GM18502 (cell line): Measurements from ENCODE around the gene TCEAL5.
"Not testable (repeated sequence)": the region's sequence is repeated elsewhere in the genome, so short reads cannot be mapped to it uniquely, and the experiment has no call there.

Source experiments
- ATAC-seq: cut with Tn5 transposase; IDR thresholded peaks from one replicate; pipeline ENCODE4 v1.9.1; 2021; ENCODE audit warnings: mild to moderate bottlenecking; ENCODE audit not compliant: unreplicated experiment, poor library complexity

TCEAL5 gene

GRCh38 chrX:103276581-103277002, at the start of gene TCEAL5:
Gene TCEAL5, minus strand, starts transcription at chrX:103276750. Its CDS starts 2,187 bp downstream, at chrX:103274563.
- no peak for ATAC-seq

DNA sequence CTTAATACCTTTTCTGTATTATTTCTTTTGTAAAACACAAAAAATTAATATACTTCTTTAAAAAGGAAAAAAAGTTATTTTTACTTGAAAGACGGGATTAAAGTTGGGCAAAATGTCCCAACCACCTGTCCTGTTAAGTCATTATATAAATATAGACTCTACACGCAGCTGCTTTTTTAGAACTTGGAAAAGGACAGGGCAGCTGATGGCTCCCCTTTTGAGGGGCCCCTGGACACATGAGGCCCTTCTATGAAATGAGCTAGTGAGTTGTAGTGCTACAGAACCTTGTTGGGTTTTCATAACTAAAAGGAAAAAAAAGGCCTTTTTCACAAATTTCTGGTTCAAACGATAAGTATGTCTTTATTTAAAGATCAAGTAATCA, 34.8 kb upstream of the TCEAL5 start:
- no peak for ATAC-seq

DNA sequence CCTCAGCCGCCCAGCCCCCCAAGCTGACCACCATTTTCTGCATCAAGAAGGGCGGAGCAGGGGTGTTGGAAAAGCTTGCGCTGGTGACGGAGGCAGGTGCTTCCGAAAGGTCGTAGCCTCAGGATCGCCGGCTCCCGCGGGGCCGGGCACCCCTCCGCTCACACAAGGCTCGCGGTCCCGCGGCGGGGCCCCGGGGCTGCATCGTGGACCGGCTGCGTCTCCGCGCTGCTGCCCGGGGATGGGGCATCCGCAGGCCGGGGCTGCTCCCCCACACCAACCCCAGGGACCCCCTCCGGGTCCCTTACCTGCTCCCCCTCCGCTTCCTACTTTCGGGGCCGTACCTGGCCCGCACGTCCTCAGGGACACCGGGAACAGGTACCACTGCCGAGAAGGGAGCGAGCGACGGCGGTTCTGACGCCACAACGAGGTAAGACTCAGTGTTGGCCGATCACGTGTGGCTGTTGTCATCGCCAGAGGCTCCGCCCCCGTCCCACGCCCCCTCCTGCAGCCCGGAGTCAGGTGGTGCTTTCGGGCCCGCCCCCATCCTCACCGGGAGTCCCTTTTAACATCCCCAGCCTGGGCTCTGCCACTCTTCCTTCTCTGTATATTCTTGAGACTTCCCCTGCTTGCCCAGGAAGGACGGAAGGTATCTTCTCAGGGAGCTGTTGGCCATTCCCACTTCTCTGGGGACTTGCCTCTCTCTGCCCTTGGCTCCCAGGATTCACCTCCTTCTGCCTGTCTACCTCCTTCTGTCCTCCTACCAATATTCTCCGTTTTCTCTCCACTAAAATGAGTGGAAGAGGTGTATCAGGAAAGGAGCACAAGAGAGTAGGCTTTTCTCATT, 34.2 kb upstream of the TCEAL5 start, which contains the start of gene BEX2:
Gene BEX2, minus strand, starts transcription at position 436 of the 844 bp plus-strand sequence. CDS start 1,014 bp downstream, outside the sequence.
- ATAC-seq: peak; percentile 97

GRCh38 chrX:103309860-103310554, 33.5 kb upstream of the TCEAL5 start:
- ATAC-seq: peak; percentile 10

- ATAC-seq: not testable (repeated sequence)
Observed at GRCh38 chrX:103305666-103306065, 29.1 kb upstream of the TCEAL5 start.

DNA sequence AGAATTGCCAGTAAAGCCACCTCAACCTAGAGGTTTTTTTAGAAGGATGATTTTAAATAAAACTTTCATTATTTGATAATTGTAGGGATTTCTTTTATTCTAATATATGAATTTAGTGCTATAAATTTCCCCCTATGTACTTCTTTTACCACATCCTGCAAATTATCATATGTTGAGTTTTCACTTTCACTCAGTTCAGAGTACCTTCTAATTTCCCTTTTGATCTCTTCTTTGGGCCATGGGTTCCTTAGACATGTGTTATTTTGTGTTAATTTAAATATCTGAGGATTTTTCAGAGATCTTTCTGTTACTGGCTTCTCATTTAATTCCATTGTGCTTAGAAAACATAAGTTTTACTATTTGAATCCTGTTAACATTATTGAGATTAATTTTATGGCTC, 28.2 kb upstream of the TCEAL5 start:
- no peak for ATAC-seq

GRCh38 chrX:103293118-103293517, 16.6 kb upstream of the TCEAL5 start:
- no peak for ATAC-seq

DNA sequence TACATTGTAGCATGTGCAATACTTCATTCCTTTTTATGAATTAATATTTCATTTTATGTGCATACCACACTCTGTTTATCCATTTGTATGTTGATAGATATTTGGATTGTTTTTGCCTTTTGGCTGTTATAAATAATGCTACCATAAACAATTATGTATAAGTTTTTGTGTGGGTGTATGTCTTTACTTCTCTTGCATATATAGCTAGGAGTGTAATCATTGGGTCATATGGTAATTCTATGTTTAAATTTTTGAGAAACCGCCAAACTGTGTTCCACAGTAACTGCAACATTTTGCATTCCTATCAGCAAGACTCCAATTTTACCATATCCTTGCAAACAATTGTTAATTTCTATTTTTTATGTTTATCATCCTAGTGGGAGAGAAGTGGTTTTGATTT, 3.1 kb upstream of the TCEAL5 start:
- ATAC-seq: no peak

- ATAC-seq: no peak
Observed at GRCh38 chrX:103275947-103276567, 493 bp downstream of the TCEAL5 start.

DNA sequence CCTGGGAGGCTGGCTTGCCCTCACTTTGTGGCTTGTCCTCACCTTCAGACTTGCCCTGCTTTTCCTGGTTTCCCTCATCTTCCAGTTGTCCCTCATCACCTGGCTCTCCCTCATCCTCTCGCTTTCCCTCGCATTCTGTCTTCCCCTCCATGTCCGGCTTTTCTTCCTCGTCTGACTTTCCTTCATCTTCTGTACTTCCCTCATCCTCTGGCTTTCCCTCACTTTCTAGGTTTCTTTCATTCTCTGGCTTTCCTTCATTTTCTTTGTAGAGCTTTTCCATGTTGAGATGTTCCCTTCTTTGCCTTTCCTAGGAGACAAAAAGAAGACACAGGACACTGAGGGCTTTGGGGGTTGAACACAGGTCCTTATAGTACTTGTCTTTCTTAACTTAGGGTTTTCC, 2.3 kb downstream of the TCEAL5 start:
- ATAC-seq: no peak

DNA sequence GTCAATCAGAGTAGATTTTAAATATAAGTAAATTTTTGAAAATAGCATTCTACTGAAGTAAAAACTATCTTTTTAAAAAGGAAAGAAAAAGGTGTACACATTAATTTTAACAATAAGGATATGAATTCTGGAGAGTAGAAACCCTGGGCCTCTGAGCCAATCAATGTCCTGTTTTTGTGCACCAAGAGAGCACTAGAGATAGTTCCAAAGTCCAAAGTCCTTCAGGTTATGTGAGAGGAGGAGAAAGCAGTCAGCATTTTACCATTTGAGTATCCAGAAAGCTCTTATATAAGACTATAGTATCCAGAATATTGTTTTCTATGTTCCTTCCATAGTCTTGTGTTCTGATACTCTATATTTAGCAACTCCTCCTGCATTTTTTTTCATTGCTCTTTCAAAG, 18.3 kb downstream of the TCEAL5 start:
- no peak for ATAC-seq

GRCh38 chrX:103256651-103257050, 19.9 kb downstream of the TCEAL5 start:
- no peak for ATAC-seq

DNA sequence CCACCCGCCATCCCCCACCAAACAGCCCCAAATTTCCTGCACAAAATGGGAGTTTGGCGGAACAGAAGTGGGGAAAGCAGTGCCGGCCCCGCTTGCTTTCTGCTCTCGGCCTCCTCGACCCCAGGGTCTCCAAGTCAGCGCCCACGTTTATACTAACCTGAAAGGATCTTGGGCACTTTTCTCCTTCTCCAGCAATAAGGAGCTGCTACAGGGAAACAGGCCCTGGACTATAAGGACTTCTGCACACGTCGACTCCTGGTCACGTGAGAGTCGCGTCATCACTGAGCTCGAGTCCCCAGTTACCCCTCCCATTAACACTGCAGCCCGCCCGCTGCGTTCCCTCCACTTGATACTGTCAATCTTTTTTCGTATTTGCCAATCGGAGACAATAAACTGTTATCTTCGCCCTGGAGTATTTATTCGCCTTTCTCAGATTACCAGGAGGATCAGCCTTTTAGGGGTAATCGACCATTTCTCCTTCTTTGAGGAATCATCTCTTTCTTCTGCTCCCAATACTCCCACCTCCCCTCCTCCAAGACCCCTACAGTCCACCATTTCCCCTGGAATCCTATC, 21.5 kb downstream of the TCEAL5 start, which contains the start of gene TCEAL8:
Gene TCEAL8, minus strand, starts transcription at position 235 of the 573 bp plus-strand sequence. CDS start 1,176 bp downstream, outside the sequence.
- ATAC-seq: peak; percentile 95

DNA sequence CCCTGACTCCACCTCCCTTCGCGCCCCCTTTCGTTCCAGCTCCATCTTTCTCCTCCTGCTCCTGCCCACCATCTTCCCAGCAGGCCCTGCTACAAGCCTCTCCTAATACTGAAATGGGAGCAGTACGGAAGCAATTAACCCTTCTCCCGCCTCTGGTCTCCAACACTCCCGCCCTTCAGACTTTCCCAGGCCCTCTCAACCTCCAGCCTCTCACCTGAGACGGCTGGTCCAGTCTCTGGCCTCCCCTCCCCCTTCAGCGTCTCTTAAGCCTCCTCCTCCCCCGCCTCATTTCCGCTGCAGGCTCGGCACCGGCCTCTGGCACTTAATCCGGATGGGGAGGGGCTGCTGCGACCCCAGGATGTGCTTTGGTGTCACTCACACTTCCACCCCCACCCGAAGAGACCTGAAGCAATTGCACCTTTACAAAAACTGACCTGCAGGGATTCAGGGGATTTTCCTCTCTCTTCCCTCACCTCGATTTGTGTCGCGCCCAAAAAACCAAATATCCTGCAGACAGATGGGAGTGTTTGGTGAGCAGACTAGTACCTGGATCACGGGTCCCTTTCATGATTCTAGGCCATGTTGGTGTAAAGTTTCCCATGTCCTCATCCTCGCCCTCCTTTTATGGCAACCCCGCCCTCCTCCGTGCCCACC, 22.3 kb downstream of the TCEAL5 start:
- ATAC-seq: peak; percentile 65

DNA sequence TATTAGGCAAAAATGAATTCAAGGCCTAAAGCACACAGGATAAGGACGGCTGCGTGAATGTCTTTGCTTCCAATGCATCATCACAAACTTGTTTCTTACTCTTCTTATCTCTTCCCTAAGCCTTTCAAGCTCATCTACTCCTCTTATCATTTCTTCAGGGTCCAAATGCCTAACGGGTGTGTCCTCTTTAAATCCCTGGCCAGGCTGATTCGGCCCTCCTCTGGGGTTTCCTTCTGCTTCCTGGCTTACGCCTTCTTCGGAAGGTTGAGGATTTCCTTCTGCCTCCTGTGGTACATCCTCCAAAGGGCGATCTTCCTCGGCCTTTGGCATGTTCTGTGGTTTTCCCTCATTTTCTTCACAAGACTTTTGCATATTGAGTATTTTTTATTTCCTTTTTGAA, 22.9 kb downstream of the TCEAL5 start:
- no peak for ATAC-seq

GRCh38 chrX:103250977-103251376, 25.6 kb downstream of the TCEAL5 start:
- no peak for ATAC-seq

DNA sequence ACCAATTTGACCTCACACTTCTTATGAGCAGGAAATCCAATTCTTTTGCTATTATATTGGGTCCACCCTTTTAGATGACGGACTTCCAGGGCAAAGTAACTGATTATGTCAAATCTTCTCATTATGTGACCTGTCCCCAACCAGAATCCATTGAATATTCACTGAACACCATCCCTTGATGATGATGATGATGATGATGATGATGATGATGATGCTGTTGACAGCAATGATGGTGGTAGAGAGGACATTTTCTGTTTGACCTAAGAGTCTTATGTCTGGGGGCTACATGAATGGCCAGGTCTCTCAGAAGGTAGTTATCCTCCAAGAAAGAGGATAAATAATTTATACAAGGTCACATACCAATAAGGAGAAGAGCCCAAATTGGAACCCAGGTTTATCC, 26.7 kb downstream of the TCEAL5 start:
- ATAC-seq: no peak

- no peak for ATAC-seq
Observed at GRCh38 chrX:103248553-103248952, 28.0 kb downstream of the TCEAL5 start.

- ATAC-seq: no peak
Observed at GRCh38 chrX:103240155-103240554, 36.4 kb downstream of the TCEAL5 start.

DNA sequence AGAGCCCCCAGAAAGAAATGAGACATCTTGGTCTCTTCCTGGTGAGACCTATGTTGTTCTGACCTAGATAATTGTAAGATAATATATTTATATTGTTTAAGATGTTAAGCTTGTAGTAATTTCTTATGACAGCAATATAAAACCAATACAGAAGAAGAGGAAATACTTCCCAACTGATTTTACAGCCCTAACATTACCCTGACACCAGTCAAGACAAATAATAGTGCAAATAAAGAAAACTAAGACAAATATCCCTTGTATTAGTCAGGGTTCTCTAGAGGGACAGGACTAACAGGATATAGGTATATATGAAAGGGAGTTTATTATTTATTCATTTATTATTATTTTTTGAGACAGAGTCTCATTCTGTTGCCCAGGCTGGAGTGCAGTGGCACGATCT, 40.3 kb downstream of the TCEAL5 start:
- no peak for ATAC-seq
